ENCODE results near the gene MTX2. TPM values are rescaled to one million over a fixed set of nuclear protein-coding genes. Genes with fewer than 3 reads are reported as not detected.
"Not testable (repeated sequence)": the region's sequence is repeated elsewhere in the genome, so short reads cannot be mapped to it uniquely, and the experiment has no call there.

The MTX2 gene
- total RNA-seq, 2 experiments from 2014 or later: 11.4 to 12.7 TPM

DNA sequence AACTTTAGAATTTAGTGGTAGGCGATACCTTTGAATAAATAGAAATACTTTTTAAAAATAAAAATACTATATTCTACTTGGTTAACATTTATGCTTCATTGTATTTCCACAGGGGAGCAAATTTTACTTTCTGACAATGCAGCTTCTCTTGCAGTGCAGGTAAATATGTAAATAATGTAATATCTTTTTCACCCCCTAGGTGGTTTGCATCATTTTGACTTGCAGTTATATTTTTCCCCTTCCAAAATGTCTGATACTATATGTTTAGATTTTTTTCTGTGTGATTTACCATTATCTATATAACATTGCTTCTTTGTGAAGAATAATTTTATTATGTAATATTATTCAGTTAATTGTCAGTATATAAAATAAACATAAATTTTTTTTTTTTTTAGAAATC lies 28.5 kb downstream of the MTX2 start:
- no peaks in the 10 kb centered on the region for H3K9me3 Mint-ChIP-seq
- H3K27me3 Mint-ChIP-seq: no peaks in the 10 kb centered on the region
- POLR2A ChIA-PET: no interaction called here
- ATAC-seq (ENCODE audit: low read depth) (no peak), DNase-seq (no peak)
- H3K4me1 Mint-ChIP-seq: peaks cover 4% of the 10 kb centered on the region
- no peak overlapping the region for H3K27ac Mint-ChIP-seq
- peaks cover 6% of the 10 kb centered on the region for H3K36me3 Mint-ChIP-seq
- no peak overlapping the region for H3K4me3 Mint-ChIP-seq

- H3K4me1 Mint-ChIP-seq; ATAC-seq (ENCODE audit: low read depth); H3K9me3 Mint-ChIP-seq; POLR2A ChIA-PET; H3K27me3 Mint-ChIP-seq; H3K27ac Mint-ChIP-seq; DNase-seq; H3K4me3 Mint-ChIP-seq: not testable (repeated sequence)
- H3K36me3 Mint-ChIP-seq: peaks cover 42% of the 10 kb centered on the region
Measured at GRCh38 chr2:176306020-176306419, 36.8 kb downstream of the MTX2 start.

- Mint-ChIP-seq H3K9me3 (no peaks in the 10 kb centered on the region), H3K27ac (no peak overlapping the region), H3K4me1 (peaks cover 4% of the 10 kb centered on the region), H3K4me3 (no peak overlapping the region), H3K27me3 (no peaks in the 10 kb centered on the region), H3K36me3 (no peaks in the 10 kb centered on the region)
- POLR2A ChIA-PET: no interaction called here
- no peak for DNase-seq
- no peak for ATAC-seq (ENCODE audit: low read depth)
Measured at GRCh38 chr2:176317199-176317598, 48.0 kb downstream of the MTX2 start.

GRCh38 chr2:176317623-176318065 lies 48.4 kb downstream of the MTX2 start:
- H3K9me3 Mint-ChIP-seq: no peaks in the 10 kb centered on the region
- DNase-seq (no peak), ATAC-seq (ENCODE audit: low read depth) (no peak)
- peaks cover 4% of the 10 kb centered on the region for H3K4me1 Mint-ChIP-seq
- H3K27me3 Mint-ChIP-seq: no peaks in the 10 kb centered on the region
- no peaks in the 10 kb centered on the region for H3K36me3 Mint-ChIP-seq
- H3K27ac Mint-ChIP-seq: no peak overlapping the region
- no peak overlapping the region for H3K4me3 Mint-ChIP-seq
- POLR2A ChIA-PET: no interaction called here

DNA sequence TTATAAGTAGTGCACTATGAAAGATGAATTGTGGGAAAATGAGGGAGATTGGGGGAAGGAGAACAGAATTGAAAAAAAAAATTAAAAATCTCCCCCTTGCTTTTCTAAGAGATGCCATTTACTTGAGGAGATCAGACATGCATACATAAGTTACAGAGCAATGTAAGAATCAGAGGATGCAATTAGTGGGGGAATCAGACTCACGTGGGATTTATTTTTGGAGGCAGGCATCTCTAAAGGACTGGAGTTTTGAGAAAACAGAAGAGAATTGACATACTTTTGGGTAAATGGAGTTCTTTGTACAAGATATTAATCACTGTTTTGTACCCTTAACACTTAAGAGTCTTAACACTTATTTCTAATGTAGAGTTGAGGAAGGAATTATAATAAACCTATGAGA lies 52.7 kb downstream of the MTX2 start:
- H3K4me1 Mint-ChIP-seq: peaks cover 4% of the 10 kb centered on the region
- no peak overlapping the region for H3K4me3 Mint-ChIP-seq
- H3K27ac Mint-ChIP-seq: no peak overlapping the region
- POLR2A ChIA-PET: no interaction called here
- H3K9me3 Mint-ChIP-seq: no peaks in the 10 kb centered on the region
- ATAC-seq (ENCODE audit: low read depth) (no peak), DNase-seq (no peak)
- H3K27me3 Mint-ChIP-seq: no peaks in the 10 kb centered on the region
- no peaks in the 10 kb centered on the region for H3K36me3 Mint-ChIP-seq

DNA sequence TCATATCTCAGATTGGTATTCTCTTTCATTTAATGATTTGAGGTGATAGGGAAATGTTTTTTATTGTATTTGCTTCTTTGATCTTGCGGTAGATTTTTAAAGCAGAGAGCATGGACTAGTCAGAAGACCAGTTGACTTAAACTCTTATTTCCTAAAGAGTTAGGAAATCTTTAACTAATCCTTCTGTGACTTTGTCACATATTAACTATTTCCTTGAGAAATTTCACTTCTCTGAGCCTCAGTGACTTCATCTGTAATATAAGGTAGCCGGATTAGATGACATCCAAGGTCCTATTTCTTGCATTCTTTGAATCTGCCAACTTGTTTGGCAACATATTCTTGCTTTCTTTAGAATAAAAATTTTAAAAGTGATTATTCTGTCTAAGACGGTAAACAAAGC lies 55.6 kb downstream of the MTX2 start:
- DNase-seq: no peak
- POLR2A ChIA-PET: no interaction called here

GRCh38 chr2:176325732-176326131 lies 56.5 kb downstream of the MTX2 start:
- no peaks in the 10 kb centered on the region for H3K9me3 Mint-ChIP-seq
- peaks cover 1% of the 10 kb centered on the region for H3K36me3 Mint-ChIP-seq
- H3K4me1 Mint-ChIP-seq: no peaks in the 10 kb centered on the region
- DNase-seq: no peak
- ATAC-seq (ENCODE audit: low read depth): no peak
- no peak overlapping the region for H3K27ac Mint-ChIP-seq
- POLR2A ChIA-PET: no interaction called here
- H3K27me3 Mint-ChIP-seq: no peaks in the 10 kb centered on the region
- no peak overlapping the region for H3K4me3 Mint-ChIP-seq

More for the DNA sequence above, 55.6 kb downstream of the MTX2 start:
- H3K4me3 Mint-ChIP-seq: no peak overlapping the region
- no peak for ATAC-seq (ENCODE audit: low read depth)
- no peaks in the 10 kb centered on the region for H3K4me1 Mint-ChIP-seq
- H3K36me3 Mint-ChIP-seq: peaks cover 1% of the 10 kb centered on the region
- no peak overlapping the region for H3K27ac Mint-ChIP-seq
- H3K27me3 Mint-ChIP-seq: no peaks in the 10 kb centered on the region
- no peaks in the 10 kb centered on the region for H3K9me3 Mint-ChIP-seq

- Mint-ChIP-seq H3K4me3 (no peak overlapping the region), H3K27ac (no peak overlapping the region), H3K36me3 (peaks cover 4% of the 10 kb centered on the region), H3K9me3 (no peaks in the 10 kb centered on the region), H3K4me1 (no peaks in the 10 kb centered on the region), H3K27me3 (no peaks in the 10 kb centered on the region)
- POLR2A ChIA-PET: no interaction called here
- DNase-seq (no peak), ATAC-seq (ENCODE audit: low read depth) (no peak)
Measured at GRCh38 chr2:176328149-176328548, 58.9 kb downstream of the MTX2 start.

DNA sequence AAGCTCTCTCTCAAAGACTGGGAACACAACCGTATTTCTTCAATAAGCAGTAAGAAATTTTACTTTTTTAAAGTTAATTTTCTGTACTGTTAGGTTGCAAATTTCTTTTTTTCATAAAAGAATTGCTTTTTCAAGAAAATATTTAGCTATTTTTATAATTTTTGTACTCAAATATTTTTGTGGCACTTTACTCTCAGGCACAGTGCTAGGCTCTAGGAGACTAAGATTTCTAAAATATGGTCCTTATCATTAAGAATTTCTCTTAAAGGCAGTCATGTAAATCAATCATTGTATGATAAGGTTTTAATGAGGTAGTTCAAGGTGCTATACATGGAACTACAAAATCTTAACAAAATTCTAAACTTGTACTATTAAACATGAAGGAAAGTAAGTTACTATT lies 61.4 kb downstream of the MTX2 start:
- Mint-ChIP-seq H3K4me3 (no peak overlapping the region), H3K9me3 (no peaks in the 10 kb centered on the region), H3K27ac (no peak overlapping the region), H3K27me3 (no peaks in the 10 kb centered on the region), H3K36me3 (peaks cover 6% of the 10 kb centered on the region), H3K4me1 (no peaks in the 10 kb centered on the region)
- POLR2A ChIA-PET: no interaction called here
- no peak for ATAC-seq (ENCODE audit: low read depth)
- no peak for DNase-seq

- H3K36me3 Mint-ChIP-seq: peaks cover 6% of the 10 kb centered on the region
- H3K4me3 Mint-ChIP-seq: no peak overlapping the region
- no peak for DNase-seq
- H3K27ac Mint-ChIP-seq: no peak overlapping the region
- no peak for ATAC-seq (ENCODE audit: low read depth)
- no peaks in the 10 kb centered on the region for H3K27me3 Mint-ChIP-seq
- POLR2A ChIA-PET: no interaction called here
- H3K9me3 Mint-ChIP-seq: no peaks in the 10 kb centered on the region
- no peaks in the 10 kb centered on the region for H3K4me1 Mint-ChIP-seq
Measured at GRCh38 chr2:176331646-176332045, 62.4 kb downstream of the MTX2 start.

GRCh38 chr2:176334729-176335128 lies 65.5 kb downstream of the MTX2 start:
- no peak for ATAC-seq (ENCODE audit: low read depth)
- H3K27ac Mint-ChIP-seq: no peak overlapping the region
- H3K9me3 Mint-ChIP-seq: no peaks in the 10 kb centered on the region
- no peak overlapping the region for H3K4me3 Mint-ChIP-seq
- H3K36me3 Mint-ChIP-seq: peaks cover 14% of the 10 kb centered on the region
- no peaks in the 10 kb centered on the region for H3K27me3 Mint-ChIP-seq
- H3K4me1 Mint-ChIP-seq: no peaks in the 10 kb centered on the region
- DNase-seq: no peak
- POLR2A ChIA-PET: no interaction called here

GRCh38 chr2:176338395-176338794 lies 69.2 kb downstream of the MTX2 start:
- no peaks in the 10 kb centered on the region for H3K4me1 Mint-ChIP-seq
- DNase-seq: no peak
- H3K27me3 Mint-ChIP-seq: no peaks in the 10 kb centered on the region
- no peak for ATAC-seq (ENCODE audit: low read depth)
- H3K27ac Mint-ChIP-seq: no peak overlapping the region
- no peak overlapping the region for H3K4me3 Mint-ChIP-seq
- H3K36me3 Mint-ChIP-seq: peaks cover 11% of the 10 kb centered on the region
- POLR2A ChIA-PET: no interaction called here
- no peaks in the 10 kb centered on the region for H3K9me3 Mint-ChIP-seq

- H3K36me3 Mint-ChIP-seq: peaks cover 11% of the 10 kb centered on the region
- no peak overlapping the region for H3K27ac Mint-ChIP-seq
Measured at GRCh38 chr2:176339208-176339607, 70.0 kb downstream of the MTX2 start.

GRCh38 chr2:176356251-176356650 lies 87.0 kb downstream of the MTX2 start:
- Mint-ChIP-seq H3K4me3 (no peak overlapping the region), H3K27me3 (no peaks in the 10 kb centered on the region), H3K36me3 (no peaks in the 10 kb centered on the region), H3K9me3 (peaks cover 3% of the 10 kb centered on the region), H3K27ac (no peak overlapping the region), H3K4me1 (peaks cover 3% of the 10 kb centered on the region)
- POLR2A ChIA-PET: no interaction called here
- ATAC-seq (ENCODE audit: low read depth): no peak
- DNase-seq: no peak

More at GRCh38 chr2:176339208-176339607, 70.0 kb downstream of the MTX2 start:
- no peak for DNase-seq
- no peaks in the 10 kb centered on the region for H3K27me3 Mint-ChIP-seq
- H3K4me3 Mint-ChIP-seq: no peak overlapping the region
- no peak for ATAC-seq (ENCODE audit: low read depth)
- POLR2A ChIA-PET: no interaction called here
- H3K4me1 Mint-ChIP-seq: no peaks in the 10 kb centered on the region
- no peaks in the 10 kb centered on the region for H3K9me3 Mint-ChIP-seq

GRCh38 chr2:176364273-176364977 lies 95.2 kb downstream of the MTX2 start:
- peaks cover 26% of the 10 kb centered on the region for H3K27me3 Mint-ChIP-seq
- no peak overlapping the region for H3K27ac Mint-ChIP-seq
- POLR2A ChIA-PET: no interaction called here
- ATAC-seq (ENCODE audit: low read depth) (no peak), DNase-seq (no peak)
- H3K9me3 Mint-ChIP-seq: no peaks in the 10 kb centered on the region
- no peaks in the 10 kb centered on the region for H3K36me3 Mint-ChIP-seq
- H3K4me3 Mint-ChIP-seq: no peak overlapping the region
- no peaks in the 10 kb centered on the region for H3K4me1 Mint-ChIP-seq

All from activated naive CD8-positive, alpha-beta T cell treated with anti-CD3 and anti-CD28 coated beads, Interleukin-2, amount 10 ng/mL, durations not matched to agents 7 days and 5 days (primary cell).